ENCODE data around the gene PTH1R.

Gene PTH1R

DNA sequence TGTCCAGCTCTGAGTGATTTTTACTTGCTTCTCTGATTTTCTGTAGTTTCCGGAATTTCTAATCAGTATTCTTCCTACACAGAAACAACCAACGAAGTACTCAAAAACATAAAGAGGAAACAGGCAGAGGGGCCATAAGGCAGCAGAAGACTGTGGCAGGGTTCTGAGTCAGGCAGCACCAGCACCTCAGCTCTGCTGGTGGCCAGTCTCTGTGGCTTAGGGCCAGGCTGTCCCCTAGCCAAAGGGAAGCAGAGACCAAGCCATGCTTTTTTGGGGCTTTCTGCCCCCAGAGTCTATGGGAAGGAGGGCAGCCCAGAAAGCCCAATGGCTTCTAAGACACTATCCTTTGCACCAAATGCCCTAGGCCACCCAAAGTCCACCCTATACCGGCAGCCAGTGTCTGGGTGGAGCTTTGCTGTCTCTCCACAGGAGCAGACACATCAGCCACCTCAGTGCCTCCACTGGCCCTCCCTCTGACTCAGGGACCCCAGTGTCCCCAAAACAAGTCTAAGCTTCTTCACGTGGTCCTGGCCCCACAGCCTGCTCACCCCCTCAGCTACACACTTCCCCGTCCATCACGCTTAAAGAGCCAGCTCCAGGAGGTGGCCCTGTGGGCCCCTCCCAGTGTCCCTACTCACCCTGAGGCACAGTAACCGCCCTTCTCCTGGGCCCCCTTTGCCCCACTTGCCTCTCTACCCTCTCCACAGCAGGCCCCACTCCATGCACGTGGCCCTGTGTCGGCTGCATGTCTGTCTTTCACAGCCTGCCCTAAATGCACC is 52.8 kb downstream of the PTH1R start:
- DNase-seq (ENCODE audit: low spot score) = no peak

DNA sequence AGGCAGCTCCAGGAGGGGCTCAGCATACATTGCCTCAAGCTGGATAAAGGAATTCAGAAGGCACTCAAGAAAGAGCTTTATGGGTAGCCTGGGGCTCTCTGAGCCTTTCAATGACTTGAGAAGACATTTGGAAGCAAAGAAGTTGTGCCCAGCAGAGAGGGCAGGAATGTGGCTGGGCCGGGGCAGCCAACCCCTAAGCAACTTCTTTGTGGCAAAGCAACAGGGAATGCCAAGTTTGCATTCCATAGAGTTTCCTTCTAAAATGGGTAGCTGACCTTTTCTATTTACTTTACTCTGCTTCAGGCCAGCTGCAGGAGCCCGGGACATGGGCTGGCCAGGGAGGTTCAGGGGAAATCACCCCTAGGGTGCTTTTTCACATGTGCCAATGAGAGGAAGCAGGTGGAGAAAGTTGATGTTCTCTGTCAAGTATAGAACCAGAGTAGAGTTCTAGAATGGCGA is 53.5 kb downstream of the PTH1R start:
- no peak for DNase-seq (ENCODE audit: low spot score)

DNA sequence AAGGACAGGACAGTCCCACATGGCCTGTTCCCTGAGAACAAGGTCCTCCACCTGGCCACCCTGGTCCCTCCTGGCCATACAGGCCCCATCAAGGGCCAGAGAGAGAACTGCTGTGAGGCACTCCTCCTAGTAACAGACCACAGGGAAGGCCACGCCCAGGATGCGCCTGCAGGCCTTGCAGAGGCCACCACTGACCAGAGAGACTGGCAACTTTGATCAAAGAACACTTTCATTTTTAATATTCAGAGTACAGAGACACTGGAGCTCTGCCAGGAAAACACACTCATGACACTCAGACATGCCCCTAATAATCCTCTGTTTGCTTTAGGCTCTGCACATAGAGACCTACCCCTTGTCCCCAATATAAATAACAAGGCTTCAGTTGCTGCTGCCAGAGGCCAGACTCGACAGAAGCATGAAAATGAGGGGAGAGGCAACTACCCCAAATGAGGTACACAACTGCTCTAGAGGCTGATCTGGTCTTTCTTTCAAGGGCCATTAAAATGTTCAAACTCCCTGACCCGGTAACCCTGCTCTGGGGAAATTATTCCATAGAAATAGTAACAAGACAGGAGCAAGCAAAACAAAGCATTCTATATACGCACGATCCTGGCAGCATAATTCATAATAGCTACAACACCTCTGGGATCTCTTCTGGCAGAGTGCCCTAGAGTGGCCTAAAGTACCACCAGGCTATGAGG is 54.3 kb downstream of the PTH1R start:
- DNase-seq (ENCODE audit: low spot score) = no peak

DNA sequence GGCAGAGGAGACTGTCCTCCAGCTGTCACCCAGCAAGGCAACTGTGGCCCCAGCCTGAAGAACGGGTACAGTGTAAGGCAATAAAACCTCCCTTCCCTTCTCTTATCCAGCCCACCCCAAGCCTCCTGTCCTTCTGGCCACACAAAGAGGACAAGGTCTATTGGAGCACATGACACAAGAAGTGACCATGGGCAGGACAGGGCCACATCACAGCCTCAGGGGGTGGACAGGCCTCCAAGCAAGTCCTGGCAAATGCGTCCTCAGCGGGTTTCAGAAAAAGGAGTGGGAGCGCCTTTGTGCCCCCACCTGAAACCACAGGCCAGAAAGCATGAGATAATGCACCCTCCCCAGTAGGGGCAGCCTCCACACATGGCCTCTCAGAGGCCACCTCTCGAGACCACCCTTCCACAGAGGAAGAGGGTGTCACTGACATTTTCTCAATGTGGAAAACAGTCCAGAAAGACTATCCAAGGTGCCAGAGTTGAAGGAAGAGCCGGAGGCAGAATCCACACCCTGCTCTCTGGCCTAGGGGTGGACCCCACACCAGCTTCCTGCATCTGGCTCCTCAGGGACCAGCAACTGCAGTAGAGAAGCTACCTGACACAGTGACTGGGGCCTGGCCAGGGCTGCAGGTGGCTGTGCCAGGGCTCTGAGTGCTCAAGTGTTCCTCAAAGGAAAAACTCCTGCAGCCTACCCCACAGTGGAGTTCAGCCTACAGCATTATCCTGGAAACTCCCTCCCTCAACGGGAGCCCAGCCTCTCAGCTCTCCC is 55.1 kb downstream of the PTH1R start:
- DNase-seq (ENCODE audit: low spot score) = no peak

DNA sequence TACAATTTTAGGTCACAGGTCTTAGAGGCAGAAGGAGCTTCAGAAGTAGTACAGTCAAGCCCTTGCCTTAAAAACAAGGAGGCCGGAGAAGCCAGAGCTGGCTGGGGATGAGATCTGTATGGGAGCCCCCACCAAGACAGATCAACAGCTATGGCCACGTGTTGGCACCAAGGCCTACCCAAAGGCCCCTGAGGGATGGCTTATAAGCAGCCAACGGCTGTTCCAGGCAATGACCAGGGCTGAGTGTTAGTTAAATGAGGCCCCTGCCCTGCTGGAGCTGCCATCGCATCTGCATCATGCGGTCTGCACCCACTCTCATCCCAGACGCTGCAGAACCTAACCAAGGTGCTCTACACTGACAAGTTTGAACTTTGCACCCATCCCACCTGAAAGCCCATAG is 55.7 kb downstream of the PTH1R start:
- DNase-seq (ENCODE audit: low spot score) = no peak

DNA sequence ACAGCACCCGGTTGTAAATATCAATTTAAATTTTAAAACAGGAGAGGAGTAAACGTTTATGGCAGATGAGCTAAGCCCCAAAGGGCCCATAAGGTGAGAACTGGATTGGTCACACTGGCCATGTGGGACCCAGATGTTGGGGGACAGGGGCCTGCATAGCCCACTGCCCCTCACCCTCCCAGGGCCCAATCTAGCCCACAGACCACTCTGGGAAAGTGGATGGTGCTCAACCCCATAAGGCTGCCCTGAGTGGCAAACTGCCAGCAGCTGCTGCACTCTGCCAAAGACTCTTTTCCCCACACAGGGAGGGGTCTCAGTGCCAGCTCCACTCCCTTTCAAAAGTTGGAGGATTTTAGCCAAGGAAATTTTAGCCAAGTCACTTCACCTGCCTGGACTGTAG is 56.6 kb downstream of the PTH1R start:
- DNase-seq (ENCODE audit: low spot score) = no peak

DNA sequence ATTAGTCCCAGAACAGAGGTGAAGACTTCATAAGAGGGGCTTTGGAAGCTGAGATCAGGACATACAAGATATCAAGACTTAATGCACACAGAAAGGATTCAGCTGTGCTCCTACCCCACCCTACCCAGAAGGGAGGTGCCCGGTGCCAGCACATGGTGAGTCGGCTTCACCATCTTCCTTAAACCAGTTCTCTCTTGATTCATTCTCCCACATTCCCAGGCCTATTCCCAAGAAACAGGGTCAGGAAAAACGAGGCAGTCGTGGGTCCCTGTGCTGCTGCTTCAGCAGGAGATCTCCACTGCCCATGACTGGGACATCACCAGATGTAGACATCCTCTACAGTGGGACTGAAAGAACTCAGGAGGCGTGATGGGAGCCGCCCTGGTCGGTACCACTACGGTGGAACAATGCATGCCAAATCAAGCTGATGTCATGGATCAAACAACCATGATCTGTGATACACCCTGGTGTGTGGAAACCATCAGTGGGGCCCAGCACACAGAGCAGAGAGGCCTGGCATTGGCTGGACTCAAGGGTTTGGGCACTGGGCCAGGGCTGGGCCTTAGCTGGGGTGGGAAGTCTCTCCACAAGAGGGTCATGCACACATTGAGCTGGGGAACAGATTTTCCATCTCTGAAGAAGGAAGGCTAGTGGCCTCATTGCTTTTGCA is 57.1 kb downstream of the PTH1R start:
- DNase-seq (ENCODE audit: low spot score) = no peak

DNA sequence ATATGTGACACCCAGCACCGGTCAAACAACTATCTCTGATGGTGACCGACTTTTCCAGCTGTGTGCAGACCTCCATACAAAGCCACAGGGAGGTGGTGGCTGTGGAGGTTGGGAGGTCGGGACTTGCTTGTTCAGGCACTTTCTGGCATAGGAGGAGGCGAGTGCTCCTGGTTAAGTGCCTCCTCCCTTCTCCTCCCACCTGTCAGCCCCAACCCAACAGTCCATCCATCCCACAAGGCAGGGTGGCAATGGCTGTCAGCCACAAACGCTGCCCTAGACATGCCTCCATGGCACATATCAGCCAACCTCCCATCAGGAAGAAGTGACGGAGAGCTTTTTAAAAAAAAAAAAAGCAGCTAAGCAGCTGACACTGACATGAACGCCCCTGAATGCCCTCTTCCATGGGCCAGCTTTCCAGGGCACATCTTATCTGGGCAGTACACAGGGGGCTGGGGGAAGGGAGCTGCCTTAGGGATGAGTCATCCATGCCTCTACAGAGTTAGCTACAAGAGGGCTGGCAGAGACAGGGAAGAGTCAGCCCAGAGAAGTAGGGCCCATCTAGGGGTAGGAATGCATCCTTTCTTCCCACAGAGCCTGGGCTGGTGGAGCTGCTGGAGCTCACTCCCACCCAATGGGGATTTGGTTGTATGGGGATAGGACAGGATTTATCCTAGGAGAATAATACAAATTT is 57.8 kb downstream of the PTH1R start:
- no peak for DNase-seq (ENCODE audit: low spot score)

DNA sequence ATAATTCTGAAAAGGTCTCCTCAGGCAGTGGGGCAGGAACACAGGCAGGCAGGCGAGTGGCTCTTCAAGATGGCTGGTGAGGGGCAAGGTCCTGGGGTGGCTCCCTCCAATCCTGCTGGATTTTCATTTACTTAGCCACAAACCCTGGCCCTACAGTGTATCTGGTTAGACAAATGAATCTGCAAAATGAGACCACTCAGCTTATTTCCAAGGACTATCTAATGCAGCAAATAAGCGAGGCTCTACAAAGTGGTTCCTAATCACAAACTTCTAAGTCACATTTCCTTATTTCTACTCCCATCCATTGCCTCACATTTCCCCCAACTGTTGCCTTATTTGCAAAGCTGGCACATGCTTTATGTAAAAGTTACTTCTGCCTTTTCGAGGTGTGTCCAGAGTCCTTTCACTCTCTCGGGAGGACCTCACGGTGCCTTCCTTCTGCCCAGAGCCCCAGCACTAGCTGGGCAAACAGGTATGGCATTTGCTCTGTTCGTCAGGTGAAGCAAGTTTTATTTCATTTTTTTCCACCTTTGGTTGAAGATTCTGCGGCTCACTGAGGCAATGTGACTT is 58.6 kb downstream of the PTH1R start:
- no peak for DNase-seq (ENCODE audit: low spot score)

DNA sequence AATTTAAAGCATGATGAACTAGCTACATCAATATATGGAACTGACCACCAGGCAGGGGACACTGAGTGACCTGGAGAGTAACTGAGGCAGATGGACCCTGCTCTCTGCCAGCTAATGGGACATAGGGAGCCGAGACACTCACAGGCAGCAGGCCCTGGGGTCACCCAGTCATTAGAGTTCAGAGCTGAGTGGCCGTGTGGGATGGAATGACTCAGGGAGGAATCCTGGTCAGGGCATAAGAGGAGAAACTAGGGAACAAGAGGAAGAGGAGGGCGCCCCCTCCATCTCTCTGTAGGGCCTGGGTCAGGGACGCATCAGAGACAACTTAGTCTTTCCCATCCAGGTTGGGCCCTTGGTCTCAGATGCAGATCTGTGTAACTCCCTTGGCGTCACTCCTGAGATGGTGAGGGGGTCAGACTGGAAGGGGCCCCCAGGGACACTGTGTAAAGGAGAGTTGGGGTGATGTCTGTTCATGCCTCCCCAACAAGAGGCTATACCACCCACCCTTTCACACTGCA is 59.3 kb downstream of the PTH1R start:
- DNase-seq (ENCODE audit: low spot score) = no peak

DNA sequence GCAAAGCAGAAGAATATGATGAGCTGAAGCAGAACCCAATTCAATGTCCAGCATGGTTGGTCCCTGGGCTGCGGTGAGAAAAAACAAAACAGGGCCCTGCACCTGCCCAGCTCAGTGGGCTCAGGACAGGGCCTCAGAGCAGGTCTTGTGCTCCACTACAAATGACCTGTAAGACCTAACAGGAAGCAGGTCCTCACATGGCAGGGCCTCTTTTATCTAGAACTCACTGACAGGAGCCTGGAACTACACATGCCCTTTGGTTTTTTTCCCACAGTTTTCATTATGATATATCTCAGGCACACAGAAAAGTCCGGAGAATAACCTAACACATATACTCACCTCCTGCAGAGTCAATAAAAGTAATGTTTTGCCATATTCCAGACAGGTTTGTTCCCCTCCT is 60.6 kb downstream of the PTH1R start:
- no peak for DNase-seq (ENCODE audit: low spot score)

DNA sequence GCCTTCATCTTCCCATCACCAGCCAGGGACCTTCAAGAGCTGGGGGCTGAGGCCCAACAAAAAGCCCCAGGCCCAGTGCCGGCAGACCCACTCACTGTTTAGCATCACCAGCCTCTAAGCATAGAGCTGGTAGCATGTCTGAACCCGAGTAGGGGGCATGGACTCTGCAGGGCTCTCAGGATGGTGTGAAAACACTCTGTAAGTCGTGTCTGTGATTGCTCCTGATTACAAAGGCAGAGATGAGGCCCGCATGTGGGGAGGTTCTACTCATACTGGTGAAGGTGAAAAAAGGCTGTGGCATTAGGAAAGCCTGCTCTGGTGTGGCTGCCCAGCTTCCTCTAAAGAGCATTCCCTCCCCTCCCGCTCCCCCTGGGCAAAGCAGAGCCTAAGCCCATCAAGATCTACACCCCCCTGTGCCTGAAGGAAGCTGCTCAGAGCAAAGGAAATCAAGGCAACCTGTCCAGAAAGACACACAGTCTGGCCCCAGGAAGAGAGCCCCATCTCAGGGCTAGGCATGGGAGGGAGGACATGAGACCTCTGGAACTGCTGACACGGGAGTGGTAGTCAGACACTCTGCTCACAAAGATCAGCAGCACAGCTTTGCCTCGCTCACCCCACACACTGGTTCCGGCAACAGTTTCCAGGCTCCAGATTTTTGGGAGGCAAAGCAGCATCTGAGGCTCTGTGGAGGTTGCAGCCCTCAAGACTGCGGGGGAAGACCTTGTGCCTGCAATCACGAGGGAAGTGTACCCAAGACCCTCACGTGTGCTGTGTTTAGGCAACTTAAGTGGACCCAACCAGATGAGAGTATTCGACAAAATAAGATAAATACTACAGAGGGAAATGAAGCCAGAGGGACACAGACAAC is 62.3 kb downstream of the PTH1R start:
- DNase-seq (ENCODE audit: low spot score) = no peak

DNA sequence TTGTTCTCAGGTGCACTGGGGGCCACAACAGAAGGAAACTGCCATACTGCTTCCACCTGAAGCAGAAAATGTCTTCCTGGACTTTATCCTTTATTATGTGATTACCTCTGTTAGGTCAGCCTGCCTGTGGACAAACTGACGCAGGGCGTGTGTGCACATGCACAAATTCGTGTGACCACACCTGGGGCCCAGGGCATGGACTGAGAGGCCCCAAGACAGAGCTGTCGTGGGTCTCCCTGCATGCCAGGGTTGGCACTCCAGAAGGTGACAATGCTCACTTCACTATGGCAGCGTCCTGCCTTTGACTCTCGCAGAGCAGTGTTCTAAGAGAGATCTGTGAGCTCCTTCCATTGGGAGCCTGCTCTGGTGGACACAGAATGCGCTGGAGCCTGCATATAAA is 64.6 kb downstream of the PTH1R start:
- no peak for DNase-seq (ENCODE audit: low spot score)

DNA sequence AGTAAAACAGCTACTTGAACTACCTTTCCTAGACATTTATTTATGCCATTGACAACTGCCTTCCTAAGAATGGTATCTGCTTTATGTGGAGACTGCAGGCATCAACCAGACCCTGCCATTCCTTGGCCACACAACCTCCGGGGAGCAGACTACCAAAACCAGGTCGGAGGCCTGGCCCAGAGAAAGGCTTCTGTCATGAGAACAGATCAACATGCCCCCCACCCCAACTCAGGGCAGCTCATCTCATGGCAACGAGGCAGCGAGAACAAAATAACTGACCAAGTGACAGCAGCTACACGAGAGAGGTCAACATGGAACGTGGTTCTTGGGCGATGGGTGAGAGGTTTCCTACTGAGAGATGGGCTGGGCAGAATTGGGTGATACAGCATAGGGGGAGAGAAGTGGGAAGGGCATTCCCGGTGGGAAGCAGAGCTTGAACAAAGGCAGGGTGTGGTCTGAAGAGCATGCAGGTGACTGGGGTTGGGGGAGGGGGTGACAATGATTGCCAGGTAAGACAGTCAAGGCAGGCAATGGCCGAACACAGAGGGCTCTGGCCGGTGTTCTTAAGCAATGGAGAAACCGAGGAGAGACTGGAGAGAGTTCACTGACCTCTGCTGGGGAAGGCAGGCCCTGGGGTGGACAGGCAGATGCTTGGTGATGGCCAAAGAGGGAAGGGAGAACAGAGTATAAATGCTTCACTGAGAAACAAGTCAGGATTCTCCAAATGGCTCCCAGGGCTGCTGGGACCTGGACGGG is 65.1 kb downstream of the PTH1R start:
- DNase-seq (ENCODE audit: low spot score) = no peak

DNA sequence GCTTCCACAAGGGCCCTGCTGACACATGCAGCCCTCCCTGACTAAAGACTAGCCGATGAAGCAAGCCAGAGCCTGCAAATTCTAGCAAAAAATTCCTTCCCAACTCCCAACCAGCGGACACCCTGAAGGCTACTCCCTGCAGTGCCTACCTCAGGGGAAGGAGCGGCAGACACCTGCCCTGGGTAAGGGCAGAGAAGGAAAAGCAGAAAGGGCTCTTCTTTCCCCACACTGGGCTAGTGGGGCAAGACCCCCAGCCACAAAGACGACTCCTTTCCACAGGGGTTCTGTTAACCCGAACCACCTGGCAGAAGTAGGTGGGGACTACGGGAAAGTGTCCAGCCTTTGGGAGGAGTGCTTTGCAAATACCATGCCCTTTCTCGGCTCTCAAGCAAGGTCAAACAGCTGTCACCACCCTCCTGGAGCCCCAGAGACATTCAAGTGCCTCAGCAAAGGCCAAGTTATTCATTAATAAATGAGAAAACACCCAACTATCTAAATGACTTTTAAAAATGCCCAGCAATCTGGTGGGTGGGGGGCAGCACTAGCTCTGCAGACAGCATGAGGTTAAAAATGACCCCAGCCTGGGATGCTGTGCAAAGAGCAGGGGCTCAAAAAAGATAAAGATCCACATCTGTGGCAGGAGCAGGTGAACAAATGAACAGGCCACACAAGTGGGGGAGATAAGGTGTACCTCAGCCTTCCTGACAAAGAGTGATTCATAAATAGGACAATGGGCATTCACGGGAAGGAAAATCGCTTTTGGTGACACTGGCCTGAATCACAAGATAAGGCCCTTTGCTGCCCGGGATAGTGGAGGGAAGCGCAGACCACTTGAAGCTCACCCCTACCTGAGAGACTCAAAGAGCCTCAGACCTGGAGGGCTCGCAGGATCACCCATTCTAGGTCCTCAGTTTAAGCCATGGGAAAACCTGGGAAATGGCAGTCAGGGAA is 66.0 kb downstream of the PTH1R start:
- DNase-seq (ENCODE audit: low spot score) = no peak

DNA sequence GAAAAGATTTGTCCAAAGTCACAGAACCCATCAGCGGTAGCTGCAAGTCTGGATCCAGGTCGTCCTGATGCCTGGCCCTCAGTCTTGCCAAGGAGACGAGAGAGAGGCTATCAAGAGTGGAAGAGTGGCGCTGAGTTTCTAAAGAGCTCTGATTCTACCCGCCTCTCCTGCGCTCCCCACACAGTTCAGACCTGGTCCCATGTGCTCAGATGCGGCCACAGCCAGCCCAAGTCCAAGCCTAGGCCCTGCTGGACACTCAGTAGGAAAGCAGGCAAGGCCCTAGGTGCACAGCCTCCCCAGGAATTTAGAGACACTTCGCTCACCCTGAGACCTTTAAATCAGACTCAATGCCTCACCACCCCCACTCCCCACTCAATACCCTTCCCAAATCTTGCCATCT is 66.7 kb downstream of the PTH1R start:
- DNase-seq (ENCODE audit: low spot score) = no peak

DNA sequence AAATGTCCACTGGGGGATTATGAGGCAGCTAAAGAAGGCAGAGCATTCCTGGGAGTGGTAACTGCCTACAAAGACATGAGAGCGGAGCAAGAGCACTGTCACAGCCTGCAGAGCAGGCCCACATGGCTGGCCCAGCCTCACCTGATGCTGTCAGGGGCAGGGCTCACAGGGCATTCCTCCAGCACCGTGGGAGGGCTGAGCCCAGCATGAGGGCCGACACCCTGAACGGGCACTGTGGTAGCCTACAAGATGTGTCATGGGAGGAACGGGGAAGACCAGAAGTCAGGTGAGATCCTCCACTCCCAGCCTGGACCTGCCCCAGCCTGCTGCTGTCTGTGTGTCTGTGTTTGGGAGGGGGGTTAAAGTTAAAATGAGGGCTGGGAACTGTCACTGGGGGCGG is 68.9 kb downstream of the PTH1R start:
- DNase-seq (ENCODE audit: low spot score) = no peak

DNA sequence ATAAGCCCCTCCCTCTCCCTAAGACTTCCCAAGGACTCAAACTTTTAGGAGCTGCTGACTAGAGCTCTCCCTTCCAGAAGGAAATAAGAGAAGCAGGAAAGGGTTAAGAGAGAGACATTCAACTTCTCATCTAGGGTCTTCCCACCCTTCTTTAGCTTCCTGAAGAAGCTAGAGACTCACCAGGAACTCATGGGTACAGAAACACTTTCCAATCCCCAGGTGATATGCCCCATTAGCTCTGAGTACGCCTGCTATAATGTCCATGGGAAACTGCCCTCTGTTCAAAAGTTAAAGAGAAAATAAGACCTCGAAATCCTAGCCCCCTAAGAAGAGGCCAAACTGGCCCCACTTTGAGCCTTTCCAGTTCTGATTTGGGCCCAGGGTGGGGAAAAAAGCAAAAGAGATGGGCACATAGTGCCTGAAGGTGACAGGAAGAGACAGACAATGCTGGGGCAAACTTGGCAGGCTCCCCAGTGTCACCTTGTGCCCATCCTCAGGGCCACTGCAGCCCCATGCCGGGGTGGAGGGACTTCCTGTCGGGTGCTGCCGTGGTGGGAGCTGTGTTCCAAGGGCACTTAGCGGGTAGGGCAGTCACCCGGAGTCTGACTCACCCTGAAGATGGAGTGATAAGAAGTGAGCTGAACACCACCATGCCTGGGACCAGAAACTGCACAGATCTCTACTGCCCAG is 69.5 kb downstream of the PTH1R start:
- no peak for DNase-seq (ENCODE audit: low spot score)

Data from putamen (tissue), 1 donor.